Spleen (tissue), 7 donors: ENCODE results near the gene KRTAP10-2.

Source experiments
- CTCF ChIP-seq, 11 experiments: fragments of 200-600 bp in 7 of 11; fragments of 450-650 bp in 4 of 11; sonication (generic) in 4 of 11; IDR thresholded peaks in 8 of 11; conservative IDR thresholded peaks in 3 of 11; 1 replicate in 7 of 11; 2 replicates in 4 of 11; pipeline versions ENCODE4 v1.4.0 to v1.8.0; 2016 to 2021; ENCODE audit warnings: antibody characterized with exemption in 11 of 11, inconsistent platforms in 4 of 11, mild to moderate bottlenecking in 1 of 11
- POLR2AphosphoS5 ChIP-seq, 3 donors: sonication (generic); formaldehyde crosslinking; IDR thresholded peaks; one replicate each; pipeline ENCODE4 v1.5.1; 2017; ENCODE audit warnings: antibody characterized with exemption in 3 of 3
- donor health status: DM: no; HTN: no; CAD: no; lungs with moderate emphysema.
- donor health status: DM: no; HTN: no; CAD: no.
- donor health status: DM: no; HTN: no; CAD: no.

GRCh38 chr21:44530221-44530902 is 20.9 kb downstream of the KRTAP10-2 start:
- no peak for TF ChIP-seq CTCF (IDR thresholded peaks at IDR 0.05 in 8 of 11, conservative IDR thresholded peaks at IDR 0.05 in 3 of 11)
- TF ChIP-seq POLR2AphosphoS5 (IDR thresholded peaks at IDR 0.05) = no peak
